ENCODE results near the gene RANBP10. TPM values are rescaled to one million over a fixed set of nuclear protein-coding genes. Genes with fewer than 3 reads are reported as not detected.
A peak's percentile ranks its signal among the peaks of the same experiment; 100 is the strongest.

RANBP10 gene
- total RNA-seq, 2 experiments from 2014 or later = 12.3 to 20.0 TPM

GRCh38 chr16:67764158-67764667 is 42.1 kb downstream of the RANBP10 start:
- CTCF ChIA-PET (ENCODE audit: unreplicated experiment) = no interaction called here
- no peak for DNase-seq (ENCODE audit: low spot score)
- intact Hi-C loops (cut with micrococcal nuclease; ENCODE audit: unreplicated experiment) = no loop called here
- Histone ChIP-seq H3K9me3 (ENCODE audit: low read length) (no peaks in the 10 kb centered on the region), H3K79me2 (ENCODE audit: insufficient read depth, low read depth, low read length) (no peaks in the 10 kb centered on the region), H3K36me3 (ENCODE audit: insufficient read depth, low read length) (peaks cover 17% of the 10 kb centered on the region), H3K9me2 (ENCODE audit: insufficient read depth, low read length) (no peaks in the 10 kb centered on the region), H4K20me1 (ENCODE audit: insufficient read depth, low read length) (no peaks in the 10 kb centered on the region; the same call in 1 of the 2 replicates), H3K4me1 (ENCODE audit: insufficient read depth, low read length, poor library complexity, severe bottlenecking) (no peaks in the 10 kb centered on the region), H3K4me3 (ENCODE audit: low read depth, low read length, poor library complexity, severe bottlenecking) (no peak overlapping the region), H3K27ac (ENCODE audit: low read depth, low read length, poor library complexity, severe bottlenecking) (no peak overlapping the region), H2AFZ (ENCODE audit: low read length) (no peak overlapping the region), H3K4me2 (ENCODE audit: low read length) (no peak overlapping the region)
- BruUV-seq (replicated peaks) = TSS peak; percentile 37
- TF ChIP-seq CTCF (conservative IDR thresholded peaks at IDR 0.05; ENCODE audit: low read length) = no peak
- TF ChIP-seq EZH2phosphoT487 (IDR thresholded peaks at IDR 0.05; ENCODE audit: borderline replicate concordance, low read depth, low read length) = no peak
- POLR2A ChIA-PET = no interaction called here

DNA sequence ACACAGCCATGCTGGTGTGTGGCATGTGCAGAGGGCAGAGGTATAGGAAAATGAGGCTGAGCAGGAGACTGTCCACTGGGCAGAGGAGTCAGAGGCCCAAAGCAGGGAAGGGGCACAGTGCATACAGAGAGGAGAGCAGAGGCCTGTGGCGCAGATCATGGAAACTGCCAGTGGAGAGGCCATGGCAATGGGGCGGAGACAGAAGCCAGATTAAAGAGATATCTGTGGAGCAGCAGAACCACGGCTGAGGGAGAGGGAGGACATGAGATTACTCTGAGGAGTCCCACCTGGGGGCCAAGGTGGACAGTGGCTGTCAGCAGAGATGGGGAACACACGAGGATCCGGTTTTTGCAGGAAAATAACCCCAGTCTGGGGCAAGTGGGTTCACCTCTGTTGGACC is 43.3 kb downstream of the RANBP10 start:
- Histone ChIP-seq H3K4me2 (ENCODE audit: low read length) (no peak overlapping the region), H2AFZ (ENCODE audit: low read length) (no peak overlapping the region), H3K4me1 (ENCODE audit: insufficient read depth, low read length, poor library complexity, severe bottlenecking) (no peaks in the 10 kb centered on the region), H3K9me3 (ENCODE audit: low read length) (no peaks in the 10 kb centered on the region), H3K36me3 (ENCODE audit: insufficient read depth, low read length) (peaks cover 18% of the 10 kb centered on the region), H3K27ac (ENCODE audit: low read depth, low read length, poor library complexity, severe bottlenecking) (no peak overlapping the region), H3K4me3 (ENCODE audit: low read depth, low read length, poor library complexity, severe bottlenecking) (no peak overlapping the region), H3K79me2 (ENCODE audit: insufficient read depth, low read depth, low read length) (no peaks in the 10 kb centered on the region), H4K20me1 (ENCODE audit: insufficient read depth, low read length) (no peaks in the 10 kb centered on the region; the same call in 1 of the 2 replicates), H3K9me2 (ENCODE audit: insufficient read depth, low read length) (no peaks in the 10 kb centered on the region)
- TF ChIP-seq EZH2phosphoT487 (IDR thresholded peaks at IDR 0.05; ENCODE audit: borderline replicate concordance, low read depth, low read length) (no peak), CTCF (conservative IDR thresholded peaks at IDR 0.05; ENCODE audit: low read length) (no peak)
- DNase-seq (ENCODE audit: low spot score) = no peak
- intact Hi-C loops (cut with micrococcal nuclease; ENCODE audit: unreplicated experiment) = no loop called here
- CTCF ChIA-PET (ENCODE audit: unreplicated experiment) = no interaction called here
- BruUV-seq (replicated peaks) = no TSS peak
- POLR2A ChIA-PET = no interaction called here

DNA sequence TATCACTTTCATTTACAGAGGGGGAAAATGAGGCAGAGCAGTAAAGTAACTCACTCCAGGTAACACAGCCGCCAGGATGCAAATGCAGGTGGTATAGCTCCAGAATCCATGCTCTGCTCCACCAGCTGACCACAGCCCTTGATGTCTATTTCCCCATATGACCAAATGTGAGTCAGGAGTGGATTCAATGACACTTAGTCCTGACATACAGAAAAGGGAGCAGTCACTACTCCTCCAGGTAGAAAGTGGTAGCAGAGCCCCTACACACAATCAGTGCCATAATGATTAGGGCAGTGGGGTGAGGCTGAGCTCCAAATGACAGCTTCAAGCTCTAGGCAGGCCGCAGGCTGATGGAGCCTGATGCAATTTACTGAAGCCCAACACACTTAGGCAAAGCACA is 44.0 kb downstream of the RANBP10 start:
- H2AFZ ChIP-seq (ENCODE audit: low read length) = no peak overlapping the region
- H3K4me2 ChIP-seq (ENCODE audit: low read length) = no peak overlapping the region
- H3K9me3 ChIP-seq (ENCODE audit: low read length) = no peaks in the 10 kb centered on the region
- DNase-seq (ENCODE audit: low spot score) = no peak
- POLR2A ChIA-PET = no interaction called here
- no TSS peak for BruUV-seq (replicated peaks)
- H3K4me3 ChIP-seq (ENCODE audit: low read depth, low read length, poor library complexity, severe bottlenecking) = no peak overlapping the region
- no peaks in the 10 kb centered on the region for H3K4me1 ChIP-seq (ENCODE audit: insufficient read depth, low read length, poor library complexity, severe bottlenecking)
- no peak overlapping the region for H3K27ac ChIP-seq (ENCODE audit: low read depth, low read length, poor library complexity, severe bottlenecking)
- H3K9me2 ChIP-seq (ENCODE audit: insufficient read depth, low read length) = no peaks in the 10 kb centered on the region
- no peaks in the 10 kb centered on the region for H3K79me2 ChIP-seq (ENCODE audit: insufficient read depth, low read depth, low read length)
- no peaks in the 10 kb centered on the region; the same call in 1 of the 2 replicates for H4K20me1 ChIP-seq (ENCODE audit: insufficient read depth, low read length)
- TF ChIP-seq CTCF (conservative IDR thresholded peaks at IDR 0.05; ENCODE audit: low read length) (no peak), EZH2phosphoT487 (IDR thresholded peaks at IDR 0.05; ENCODE audit: borderline replicate concordance, low read depth, low read length) (no peak)
- H3K36me3 ChIP-seq (ENCODE audit: insufficient read depth, low read length) = peaks cover 21% of the 10 kb centered on the region
- CTCF ChIA-PET (ENCODE audit: unreplicated experiment) = no interaction called here
- intact Hi-C loops (cut with micrococcal nuclease; ENCODE audit: unreplicated experiment) = no loop called here
